SK-N-SH treated with all-trans-retinoic acid at 6 μM for 48 hours (cell line): ENCODE data around the gene CDH4.

Source experiments
- ATAC-seq: fragments of 200-7000 bp; cut with Tn5 transposase; 3 replicates; pipeline ENCODE4 v1.9.1; 2020; ENCODE audit warnings: mild to moderate bottlenecking, moderate library complexity
- ARNTL ChIP-seq: fragments of 450-650 bp; formaldehyde crosslinking; IDR thresholded peaks from 2 replicates; pipeline ENCODE4 v1.5.0; 2020; ENCODE audit warnings: low read depth, mild to moderate bottlenecking, moderate library complexity, borderline replicate concordance
- BACH2 ChIP-seq: fragments of 250-450 bp; sonication (Bioruptor Pico); IDR thresholded peaks from 2 replicates; pipeline ENCODE4 v1.9.0; 2021; ENCODE audit warnings: mild to moderate bottlenecking, borderline replicate concordance
- CREB5 ChIP-seq: fragments of 250-450 bp; sonication (Bioruptor Pico); IDR thresholded peaks from 2 replicates; pipeline ENCODE4 v1.5.1; 2020; ENCODE audit warnings: low read depth, mild to moderate bottlenecking, moderate library complexity
- CSDC2 ChIP-seq: fragments of 250-450 bp; sonication (Bioruptor Pico); IDR thresholded peaks from 2 replicates; pipeline ENCODE4 v1.5.0; 2020; ENCODE audit warnings: mild to moderate bottlenecking, moderate library complexity
- CSRNP3 ChIP-seq: fragments of 250-450 bp; sonication (Bioruptor Pico); IDR thresholded peaks from 2 replicates; pipeline ENCODE4 v1.5.1; 2021; ENCODE audit warnings: mild to moderate bottlenecking, moderate library complexity
- ESRRG ChIP-seq: fragments of 250-450 bp; sonication (Bioruptor Pico); IDR thresholded peaks from 2 replicates; pipeline ENCODE4 v1.6.1; 2021; ENCODE audit warnings: mild to moderate bottlenecking
- GLIS3 ChIP-seq: fragments of 250-450 bp; sonication (Bioruptor Pico); IDR thresholded peaks from 2 replicates; pipeline ENCODE4 v1.5.0; 2020; ENCODE audit warnings: mild to moderate bottlenecking, moderate library complexity
- ISL1 ChIP-seq: fragments of 250-450 bp; sonication (Bioruptor Pico); IDR thresholded peaks from 2 replicates; pipeline ENCODE4 v2.1.2; 2022; ENCODE audit warnings: mild to moderate bottlenecking, moderate library complexity
- OSR1 ChIP-seq: fragments of 250-450 bp; sonication (Bioruptor Pico); IDR thresholded peaks from 2 replicates; pipeline ENCODE4 v1.8.0; 2022; ENCODE audit warnings: moderate library complexity, mild to moderate bottlenecking, inconsistent platforms
- PATZ1 ChIP-seq: fragments of 250-450 bp; sonication (Bioruptor Pico); IDR thresholded peaks from 2 replicates; pipeline ENCODE4 v1.8.0; 2020; ENCODE audit warnings: mild to moderate bottlenecking, moderate library complexity, borderline replicate concordance
- PPARA ChIP-seq: fragments of 250-450 bp; sonication (Bioruptor Pico); IDR thresholded peaks from 2 replicates; pipeline ENCODE4 v1.5.0; 2020; ENCODE audit warnings: mild to moderate bottlenecking, borderline replicate concordance
- RARB ChIP-seq: fragments of 250-450 bp; sonication (Bioruptor Pico); IDR thresholded peaks from 2 replicates; pipeline ENCODE4 v1.8.0; 2021; ENCODE audit warnings: mild to moderate bottlenecking, moderate library complexity
- SNAI2 ChIP-seq: fragments of 250-450 bp; sonication (Bioruptor Pico); IDR thresholded peaks from 2 replicates; pipeline ENCODE4 v1.5.0; 2020; ENCODE audit warnings: mild to moderate bottlenecking, moderate library complexity
- TCF4 ChIP-seq: fragments of 250-450 bp; sonication (Bioruptor Pico); IDR thresholded peaks from 2 replicates; pipeline ENCODE4 v1.8.0; 2021; ENCODE audit warnings: mild to moderate bottlenecking, moderate library complexity, borderline replicate concordance
- TOX ChIP-seq: fragments of 250-450 bp; sonication (Bioruptor Pico); IDR thresholded peaks from 2 replicates; pipeline ENCODE4 v1.8.0; 2021; ENCODE audit warnings: mild to moderate bottlenecking, moderate library complexity, borderline replicate concordance
- TSHZ2 ChIP-seq: fragments of 250-450 bp; sonication (Bioruptor Pico); IDR thresholded peaks from 2 replicates; pipeline ENCODE4 v1.5.0; 2020; ENCODE audit warnings: mild to moderate bottlenecking, moderate library complexity
- ZC3H10 ChIP-seq: fragments of 250-450 bp; sonication (Bioruptor Pico); IDR thresholded peaks from 2 replicates; pipeline ENCODE4 v1.5.1; 2021; ENCODE audit warnings: mild to moderate bottlenecking, moderate library complexity
- ZFP3 ChIP-seq: fragments of 250-450 bp; sonication (Bioruptor Pico); IDR thresholded peaks from 2 replicates; pipeline ENCODE4 v1.5.0; 2020; ENCODE audit warnings: mild to moderate bottlenecking, moderate library complexity
- ZFP30 ChIP-seq: fragments of 450-650 bp; formaldehyde crosslinking; IDR thresholded peaks from 2 replicates; pipeline ENCODE4 v1.5.0; 2022; ENCODE audit warnings: mild to moderate bottlenecking, moderate library complexity
- ZNF70 ChIP-seq: fragments of 450-650 bp; formaldehyde crosslinking; IDR thresholded peaks from 2 replicates; pipeline ENCODE4 v1.5.0; 2020; ENCODE audit warnings: mild to moderate bottlenecking, moderate library complexity

Gene CDH4

GRCh38 chr20:61571916-61572711 is 320.1 kb downstream of the CDH4 start:
- no peak for ATAC-seq

GRCh38 chr20:61572789-61573188 is 320.7 kb downstream of the CDH4 start:
- TF ChIP-seq GLIS3 (no peak), ZNF70 (CRISPR knock-in tag) (no peak), TCF4 (no peak), ZFP3 (CRISPR knock-in tag) (no peak), CSRNP3 (CRISPR knock-in tag) (no peak), PPARA (CRISPR knock-in tag) (no peak), ISL1 (no peak)
- ATAC-seq = no peak

More at GRCh38 chr20:61571916-61572711, 320.1 kb downstream of the CDH4 start:
- TF ChIP-seq CREB5 (CRISPR knock-in tag) (no peak), ZFP3 (CRISPR knock-in tag) (no peak), CSDC2 (no peak)

GRCh38 chr20:61573415-61574305 is 321.6 kb downstream of the CDH4 start:
- no peak for ATAC-seq
- TF ChIP-seq RARB (CRISPR knock-in tag) (no peak), CREB5 (CRISPR knock-in tag) (no peak), SNAI2 (CRISPR knock-in tag) (no peak), ARNTL (CRISPR knock-in tag) (no peak), ZC3H10 (CRISPR knock-in tag) (no peak), ESRRG (no peak), TOX (CRISPR knock-in tag) (no peak), ZFP30 (CRISPR knock-in tag) (no peak), CSRNP3 (CRISPR knock-in tag) (no peak), ZFP3 (CRISPR knock-in tag) (no peak), PPARA (CRISPR knock-in tag) (no peak), OSR1 (no peak), GLIS3 (no peak), CSDC2 (no peak), PATZ1 (no peak), ZNF70 (CRISPR knock-in tag) (no peak), TSHZ2 (CRISPR knock-in tag) (no peak), BACH2 (CRISPR knock-in tag) (no peak), TCF4 (no peak)
- TF ChIP-seq, all 23 proteins: peak for 0
